H9 (cell line): Measurements from ENCODE around the gene PANK2. TPM values are rescaled to one million over a fixed set of nuclear protein-coding genes. Genes with fewer than 3 reads are reported as not detected.

Experiments
- DNase-seq: peaks from one replicate; pipeline ENCODE4 v3.0.0-alpha.2; 2017
- H2AFZ ChIP-seq: one replicate; pipeline ENCODE4 v1.6.1; 2013; ENCODE audit warnings: mild to moderate bottlenecking, low read length, control low read depth, moderate library complexity
- H2AK5ac ChIP-seq: 2 replicates; pipeline ENCODE4 v1.6.1; 2013; ENCODE audit warnings: low read length, control low read depth, mixed read lengths; ENCODE audit not compliant: insufficient read length
- H2BK120ac ChIP-seq: one replicate; pipeline ENCODE4 v1.6.1; 2013; ENCODE audit warnings: low read depth, mild to moderate bottlenecking, low read length, control low read depth, inconsistent platforms; ENCODE audit not compliant: poor library complexity, severe bottlenecking
- H2BK12ac ChIP-seq: 2 replicates; pipeline ENCODE4 v1.6.1; 2013; ENCODE audit warnings: low read length, control low read depth, mixed read lengths, low read depth; ENCODE audit not compliant: insufficient read length
- H2BK15ac ChIP-seq: 2 replicates; pipeline ENCODE4 v1.6.1; 2013; ENCODE audit warnings: low read depth, low read length, control low read depth
- H2BK20ac ChIP-seq: one replicate; pipeline ENCODE4 v1.6.1; 2013; ENCODE audit warnings: low read depth, mild to moderate bottlenecking, low read length, control low read depth, inconsistent platforms; ENCODE audit not compliant: poor library complexity, severe bottlenecking
- H2BK5ac ChIP-seq: 2 replicates; pipeline ENCODE4 v1.6.1; 2013; ENCODE audit warnings: low read length, control low read depth, mixed read lengths; ENCODE audit not compliant: insufficient read length
- H3K14ac ChIP-seq: 2 replicates; pipeline ENCODE4 v1.6.1; 2013; ENCODE audit warnings: low read length, control low read depth; ENCODE audit not compliant: insufficient read depth
- H3K18ac ChIP-seq: 2 replicates; pipeline ENCODE4 v1.6.1; 2013; ENCODE audit warnings: low read depth, mild to moderate bottlenecking, mixed read lengths, low read length, control low read depth; ENCODE audit not compliant: insufficient read length
- H3K23ac ChIP-seq: 2 replicates; pipeline ENCODE4 v1.6.1; 2013; ENCODE audit warnings: low read length, control low read depth, mixed read lengths, low read depth; ENCODE audit not compliant: insufficient read length
- H3K23me2 ChIP-seq: 2 replicates; pipeline ENCODE4 v1.6.1; 2013; ENCODE audit warnings: low read depth, mild to moderate bottlenecking, mixed read lengths, low read length, control low read depth; ENCODE audit not compliant: insufficient read length, poor library complexity, severe bottlenecking
- H3K27ac ChIP-seq: 2 replicates; pipeline ENCODE4 v1.5.1; 2013; ENCODE audit warnings: low read length, control low read depth, mixed read lengths, low read depth; ENCODE audit not compliant: insufficient read length
- H3K27me3 ChIP-seq: 2 replicates; pipeline ENCODE4 v1.6.1; 2013; ENCODE audit warnings: low read length, control low read depth, inconsistent platforms; ENCODE audit not compliant: insufficient read depth
- H3K4ac ChIP-seq: 2 replicates; pipeline ENCODE4 v1.6.1; 2013; ENCODE audit warnings: low read depth, mild to moderate bottlenecking, control low read depth, inconsistent platforms, low read length, moderate library complexity
- H3K4me1 ChIP-seq: 2 replicates; pipeline ENCODE4 v1.6.1; 2013; ENCODE audit warnings: low read length, control low read depth, inconsistent platforms; ENCODE audit not compliant: insufficient read depth
- H3K4me2 ChIP-seq: 2 replicates; pipeline ENCODE4 v1.6.1; 2013; ENCODE audit warnings: low read length, control low read depth, mixed read lengths; ENCODE audit not compliant: insufficient read length, insufficient read depth
- H3K56ac ChIP-seq: 2 replicates; pipeline ENCODE4 v1.6.1; 2013; ENCODE audit warnings: low read depth, mild to moderate bottlenecking, mixed read lengths, low read length, control low read depth; ENCODE audit not compliant: insufficient read length
- H3K79me1 ChIP-seq: 2 replicates; pipeline ENCODE4 v1.6.1; 2013; ENCODE audit warnings: low read depth, mild to moderate bottlenecking, moderate library complexity, low read length, control low read depth, inconsistent platforms; ENCODE audit not compliant: insufficient read depth, poor library complexity, severe bottlenecking
- H3K79me2 ChIP-seq: 2 replicates; pipeline ENCODE4 v1.6.1; 2013; ENCODE audit warnings: low read length, control low read depth, inconsistent platforms; ENCODE audit not compliant: insufficient read depth
- H3K9ac ChIP-seq: 2 replicates; pipeline ENCODE4 v1.6.1; 2013; ENCODE audit warnings: low read length, control low read depth, mixed read lengths; ENCODE audit not compliant: insufficient read length; ENCODE audit errors: extremely low read depth
- H3K9me3 ChIP-seq: one replicate; pipeline ENCODE4 v1.6.1; 2013; ENCODE audit warnings: low read depth, low read length, inconsistent platforms; ENCODE audit not compliant: control insufficient read depth
- H3T11ph ChIP-seq: one replicate; pipeline ENCODE4 v1.6.1; 2013; ENCODE audit warnings: mild to moderate bottlenecking, low read length, control low read depth, inconsistent platforms
- H4K20me1 ChIP-seq: one replicate; pipeline ENCODE4 v1.6.1; 2013; ENCODE audit not compliant: control insufficient read depth, insufficient read length, insufficient read depth
- H4K5ac ChIP-seq: 2 replicates; pipeline ENCODE4 v1.6.1; 2013; ENCODE audit warnings: low read depth, mild to moderate bottlenecking, mixed read lengths, low read length, control low read depth; ENCODE audit not compliant: insufficient read length
- H4K8ac ChIP-seq: replicated peaks from 2 replicates; pipeline ENCODE4 v1.6.1; 2013; ENCODE audit warnings: low read length, control low read depth, mixed read lengths, low read depth; ENCODE audit not compliant: insufficient read length
- H4K91ac ChIP-seq: 2 replicates; pipeline ENCODE4 v1.6.1; 2013; ENCODE audit warnings: low read depth, mild to moderate bottlenecking, moderate library complexity, mixed read lengths, low read length, control low read depth; ENCODE audit not compliant: insufficient read length
- H3K27ac Mint-ChIP-seq, 3 experiments: 2 replicates in 2 of 3; 3 replicates in 1 of 3; pipeline ENCODE4 v1.8.0; 2020 to 2021; ENCODE audit warnings: mixed read lengths in 3 of 3, mild to moderate bottlenecking in 1 of 3, moderate library complexity in 1 of 3
- H3K27me3 Mint-ChIP-seq: 2 replicates; pipeline ENCODE4 v1.8.0; 2021; ENCODE audit warnings: low read depth, mild to moderate bottlenecking, moderate library complexity, mixed read lengths
- H3K36me3 Mint-ChIP-seq, 3 experiments: 2 replicates in 2 of 3; 3 replicates in 1 of 3; pipeline ENCODE4 v1.8.0; 2020 to 2021; ENCODE audit warnings: low read depth in 3 of 3, mixed read lengths in 3 of 3; ENCODE audit not compliant: insufficient read depth in 1 of 3
- H3K4me1 Mint-ChIP-seq, 2 experiments: 2 replicates each; pipeline ENCODE4 v1.8.0; 2020; ENCODE audit warnings: mixed read lengths in 2 of 2
- H3K4me3 Mint-ChIP-seq, 2 experiments: 2 replicates in 1 of 2; 3 replicates in 1 of 2; pipeline ENCODE4 v1.8.0; 2020 to 2021; ENCODE audit warnings: mild to moderate bottlenecking in 2 of 2, mixed read lengths in 2 of 2, moderate library complexity in 1 of 2
- H3K9me3 Mint-ChIP-seq, 2 experiments: 2 replicates in 1 of 2; 3 replicates in 1 of 2; pipeline ENCODE4 v1.8.0; 2020; ENCODE audit warnings: mild to moderate bottlenecking in 2 of 2, mixed read lengths in 2 of 2, moderate library complexity in 1 of 2
- CTCF ChIP-seq: fragments of 200-600 bp; sonication (generic); conservative IDR thresholded peaks from 3 replicates; pipeline ENCODE4 v1.8.0; 2021; ENCODE audit warnings: antibody characterized with exemption, mild to moderate bottlenecking
- WGBS: extraction: QIAGEN DNeasy Blood & Tissue Kit; methylation state at CpG from one replicate; pipeline ENCODE4 v1.1.7; 2013; ENCODE audit warnings: missing lambda C conversion rate, low lambda C conversion rate, mixed read lengths; ENCODE audit not compliant: insufficient read length; ENCODE audit errors: extremely low coverage; 5-methylcytosine and 5-hydroxymethylcytosine counted together
- total RNA-seq: library from RNA; stranded (reverse); gene quantifications from 2 replicates; pipeline ENCODE4 v1.2.1, GENCODE V29; 2021

The PANK2 gene
- total RNA-seq, 1 experiment from 2014 or later = 65.4 TPM

GRCh38 chr20:3973705-3974104 lies 84.5 kb downstream of the PANK2 start:
- peak overlapping the region in 1 of 3 experiments; percentile 81; a peak in 2 of 7 replicates for H3K27ac Mint-ChIP-seq
- Histone ChIP-seq H3K9ac (no peak overlapping the region), H2AFZ (no peak overlapping the region), H3K4ac (no peak overlapping the region), H4K20me1 (no peaks in the 10 kb centered on the region), H3K79me1 (no peaks in the 10 kb centered on the region), H3K27ac (no peak overlapping the region), H4K91ac (no peak overlapping the region), H2BK15ac (no peak overlapping the region), H2AK5ac (no peak overlapping the region), H2BK20ac (no peak overlapping the region), H3K56ac (no peak overlapping the region), H2BK120ac (no peak overlapping the region), H3K27me3 (no peaks in the 10 kb centered on the region), H3K4me1 (no peaks in the 10 kb centered on the region), H3K9me3 (no peaks in the 10 kb centered on the region), H2BK5ac (no peak overlapping the region), H2BK12ac (no peak overlapping the region), H3K4me2 (no peak overlapping the region), H3K23ac (no peak overlapping the region), H3K79me2 (no peaks in the 10 kb centered on the region), H3K18ac (no peak overlapping the region), H4K8ac (no peak overlapping the region), H4K5ac (no peak overlapping the region), H3K23me2 (no peaks in the 10 kb centered on the region), H3T11ph (no peak overlapping the region), H3K14ac (no peak overlapping the region)
- TF ChIP-seq CTCF = no peak
- H3K27me3 Mint-ChIP-seq = no peaks in the 10 kb centered on the region
- DNase-seq = no peak
- H3K4me1 Mint-ChIP-seq = peaks cover 20 to 24% of the 10 kb centered on the region in 2 experiments
- WGBS = no CpG with 5 or more reads among the region's 2 CpGs
- no peaks in the 10 kb centered on the region; a peak in 1 of 7 replicates for H3K36me3 Mint-ChIP-seq
- peaks cover 0 to 4% of the 10 kb centered on the region in 2 experiments; a peak in 2 of 5 replicates for H3K9me3 Mint-ChIP-seq
- no peak overlapping the region for H3K4me3 Mint-ChIP-seq
